ACHN (cell line): ENCODE data around the gene HOXA1.

ENCODE experiments used
- DNase-seq: peaks from one replicate; pipeline ENCODE4 v3.0.0-alpha.2; 2015
- in situ Hi-C: cut with HindIII; loops from 2 replicates; pipeline ENCODE4 v1.10.0; 2017; ENCODE audit warnings: low sequenced_read_pairs, low pct_ligation_motif_present, low pct_unique_long_range_greater_than_20kb

The HOXA1 gene

DNA sequence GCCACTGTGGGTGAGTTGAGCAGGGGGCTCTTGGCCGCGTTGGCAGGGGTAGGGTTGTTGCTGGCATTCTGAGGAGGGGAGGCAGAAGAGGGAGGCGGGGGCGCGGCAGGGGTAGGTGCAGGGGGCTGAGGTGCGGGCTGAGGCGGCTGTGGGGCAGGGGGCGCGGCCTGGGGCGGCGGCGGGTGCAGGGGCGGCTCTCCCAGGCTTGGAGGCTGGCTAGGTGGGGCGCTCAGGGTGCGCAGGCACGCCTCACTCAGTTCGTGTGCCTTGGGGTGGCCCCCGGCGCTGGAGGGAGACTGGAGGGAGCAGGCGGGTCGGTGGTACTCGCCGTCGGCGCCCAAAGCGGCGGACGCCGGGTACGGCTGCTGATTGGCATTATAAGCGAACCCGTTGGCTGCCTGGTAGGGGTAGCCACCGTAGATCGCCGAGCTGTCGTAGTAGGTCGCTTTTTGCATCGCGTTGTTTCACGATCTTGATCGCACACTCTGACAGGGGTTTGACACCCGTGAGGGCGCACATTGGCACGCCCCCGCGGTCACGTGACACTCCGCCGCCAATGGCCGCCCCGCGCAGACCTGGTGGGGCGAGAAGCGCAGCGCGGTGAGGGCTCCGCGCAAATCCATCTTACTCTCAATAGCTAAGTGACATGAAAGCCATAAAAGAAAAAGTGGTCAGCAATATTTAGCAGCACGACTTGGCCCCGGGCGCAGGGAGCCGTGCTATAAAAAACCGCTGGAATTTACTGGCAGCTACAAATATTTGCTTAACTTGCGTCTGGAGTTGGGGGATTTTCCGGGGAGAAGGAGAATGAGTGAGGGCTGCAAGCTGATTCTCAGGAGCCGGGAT, 14.6 kb upstream of the HOXA1 start:
- DNase-seq = no peak
- in situ Hi-C loops = no loop called here

DNA sequence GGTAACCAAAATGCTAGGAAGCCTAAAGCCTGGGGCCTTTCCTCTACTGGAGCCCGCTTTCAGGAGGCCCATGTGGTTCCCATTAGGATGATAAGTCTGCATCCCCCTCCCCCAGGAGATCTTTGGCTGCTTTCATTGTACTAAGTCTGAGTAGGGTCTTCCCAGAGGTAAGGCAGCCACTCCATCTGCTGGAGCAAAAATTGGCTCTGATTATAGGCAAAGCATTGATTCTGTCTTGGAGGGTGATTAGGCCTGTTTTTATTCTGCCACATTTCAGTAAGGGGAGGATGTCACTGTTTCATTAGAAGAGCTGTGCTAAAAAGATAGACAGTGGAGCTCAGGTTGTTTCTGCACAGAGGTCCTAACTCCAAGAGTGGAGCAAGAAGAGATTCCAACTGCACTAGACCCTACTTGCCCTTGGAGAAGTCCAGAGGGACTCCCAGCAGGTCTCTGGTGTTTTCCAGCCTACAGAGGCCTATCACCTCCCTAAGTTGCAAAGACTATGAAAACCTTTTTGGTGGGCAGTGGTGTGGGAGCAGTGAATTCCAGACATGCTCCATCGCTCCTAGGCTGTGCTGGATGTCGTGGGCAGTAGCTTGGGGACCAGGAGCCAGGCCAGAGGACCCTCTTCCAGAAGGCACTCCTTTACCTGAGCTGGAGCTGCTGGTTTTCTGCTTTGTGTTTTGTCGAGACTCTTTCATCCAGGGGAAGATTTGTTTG, 13.8 kb upstream of the HOXA1 start:
- in situ Hi-C loops = no loop called here

DNA sequence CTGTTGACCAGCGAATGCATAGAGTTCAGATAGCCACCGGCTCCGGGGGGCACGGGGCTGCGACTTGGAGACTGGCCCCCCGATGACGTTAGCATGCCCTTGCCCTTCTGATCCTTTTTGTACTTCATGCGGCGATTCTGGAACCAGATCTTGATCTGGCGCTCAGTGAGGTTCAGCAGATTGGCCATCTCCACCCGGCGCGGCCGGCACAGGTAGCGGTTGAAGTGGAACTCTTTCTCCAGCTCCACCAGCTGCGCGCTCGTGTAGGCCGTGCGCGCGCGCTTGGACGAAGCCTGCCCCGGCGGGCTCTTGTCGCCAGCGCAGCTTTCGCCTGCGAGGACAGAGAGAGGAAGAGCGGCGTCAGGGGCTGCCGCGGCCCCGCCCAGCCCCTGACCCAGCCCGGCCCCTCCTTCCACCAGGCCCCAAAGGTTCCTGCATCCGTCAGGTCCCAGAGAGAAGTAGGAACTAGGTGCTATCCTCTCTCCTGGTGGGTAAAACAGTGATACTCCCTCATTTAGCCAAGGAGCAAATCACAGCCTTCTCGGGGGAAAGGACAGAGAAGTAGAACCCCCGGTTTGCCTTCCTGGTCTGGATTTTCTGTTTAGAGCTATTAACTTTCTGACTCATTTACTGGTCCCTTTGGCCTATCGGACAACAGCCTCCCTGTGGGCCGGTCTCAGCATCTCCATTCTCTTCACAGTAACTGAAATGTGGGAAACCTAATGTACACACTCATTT, 12.8 kb upstream of the HOXA1 start:
- in situ Hi-C loops = no loop called here
- DNase-seq = no peak

More for the DNA sequence above, 13.8 kb upstream of the HOXA1 start:
- DNase-seq = no peak

DNA sequence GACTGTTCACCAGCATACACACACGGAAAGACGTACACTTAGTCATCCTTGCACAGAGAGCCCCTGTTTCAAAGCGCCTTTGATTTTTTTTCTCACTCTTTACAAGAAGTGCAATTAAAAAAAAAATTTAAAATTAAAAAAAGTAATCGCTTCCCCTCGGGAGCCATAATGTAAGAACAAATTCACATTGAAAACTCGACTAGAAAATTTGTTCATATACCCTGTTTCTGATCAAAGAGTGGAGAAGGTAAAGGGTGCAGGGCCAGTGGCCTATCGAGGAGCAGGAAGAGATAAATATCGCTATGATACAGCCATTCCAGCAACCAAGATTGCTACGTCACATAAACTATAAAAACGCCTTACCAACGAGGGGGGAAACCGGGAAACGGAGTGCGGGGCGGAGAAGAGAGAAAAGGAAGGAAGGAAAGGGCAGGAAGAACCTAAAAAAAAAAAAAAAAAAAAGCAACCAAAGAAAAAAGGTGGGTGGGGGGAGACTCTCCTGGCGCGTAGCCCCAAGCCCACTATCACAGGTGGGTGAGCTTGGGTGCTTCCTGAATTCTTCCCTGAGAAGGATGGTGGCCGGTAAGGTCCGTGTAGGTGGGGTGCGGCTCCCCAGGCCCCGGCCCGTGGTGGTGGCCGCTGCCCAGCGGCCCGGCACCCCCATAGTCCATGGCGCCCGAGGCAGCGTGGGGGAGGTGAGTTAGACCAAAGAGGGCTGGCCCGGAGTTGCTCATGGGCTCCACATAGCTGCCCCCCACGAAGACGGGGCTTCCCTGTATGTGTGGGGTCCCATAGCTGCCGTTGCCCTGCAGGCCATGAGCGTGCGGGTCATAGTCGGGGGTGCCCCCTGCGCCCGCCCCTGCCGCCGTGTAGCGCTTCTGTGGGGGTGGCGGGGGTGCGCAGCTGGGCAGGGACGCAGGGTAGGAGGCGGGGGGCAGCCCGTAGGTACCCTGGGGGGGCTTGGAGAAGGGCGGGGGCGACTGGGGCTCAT, 11.9 kb upstream of the HOXA1 start:
- in situ Hi-C loops = no loop called here
- no peak for DNase-seq

DNA sequence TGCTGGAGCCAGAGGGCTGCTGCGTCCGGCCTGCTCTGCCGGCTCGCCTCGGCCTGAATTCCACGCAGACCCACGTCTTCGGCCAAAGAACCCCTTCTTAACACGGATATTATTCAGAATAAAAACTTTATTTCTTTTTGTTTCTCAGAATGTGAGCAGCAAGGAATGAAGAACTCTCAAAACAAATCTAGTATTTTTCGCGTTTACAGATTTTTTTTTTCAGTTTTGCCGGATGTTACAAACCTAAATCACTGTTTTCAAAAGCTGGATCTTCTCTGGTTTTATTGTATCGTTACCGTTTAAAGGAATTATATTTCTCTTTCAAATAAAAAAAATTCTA, 11.1 kb upstream of the HOXA1 start:
- in situ Hi-C loops = no loop called here
- no peak for DNase-seq

DNA sequence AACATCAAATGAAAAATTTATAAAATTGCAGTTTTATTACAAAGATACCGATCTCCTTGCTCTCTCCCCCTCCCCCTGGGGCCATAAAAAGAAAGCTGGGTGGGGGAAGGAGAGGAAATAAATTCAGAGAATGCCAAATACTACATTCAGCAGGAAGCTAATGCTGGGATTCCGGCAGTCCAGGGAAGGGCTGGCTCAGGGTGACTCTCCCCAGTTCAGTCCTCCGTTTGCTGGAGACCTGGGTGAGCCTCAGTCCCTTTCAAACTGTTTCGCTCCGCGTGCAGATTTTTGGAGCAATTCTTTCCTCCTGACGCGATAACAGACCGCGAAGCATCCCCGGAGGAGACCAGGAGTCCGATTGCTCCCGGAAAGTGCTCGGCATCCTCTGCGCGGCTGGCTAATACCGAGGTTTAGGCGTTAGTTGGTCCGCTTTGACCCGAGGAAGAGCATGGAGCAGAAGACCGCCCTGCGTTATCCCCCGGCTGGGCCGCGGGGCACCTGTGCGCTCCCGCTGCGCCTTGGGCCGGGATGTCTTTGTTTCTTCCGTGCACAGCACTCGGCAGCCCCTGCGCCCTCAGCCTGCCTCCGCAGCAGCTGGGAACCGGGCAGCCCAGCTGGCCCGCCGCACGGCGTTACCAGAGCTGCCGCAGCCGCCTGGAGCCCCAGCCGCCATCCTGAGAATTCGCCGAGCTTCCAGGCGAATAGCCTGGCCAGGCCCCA, 10.5 kb upstream of the HOXA1 start:
- no peak for DNase-seq
- in situ Hi-C loops = no loop called here

DNA sequence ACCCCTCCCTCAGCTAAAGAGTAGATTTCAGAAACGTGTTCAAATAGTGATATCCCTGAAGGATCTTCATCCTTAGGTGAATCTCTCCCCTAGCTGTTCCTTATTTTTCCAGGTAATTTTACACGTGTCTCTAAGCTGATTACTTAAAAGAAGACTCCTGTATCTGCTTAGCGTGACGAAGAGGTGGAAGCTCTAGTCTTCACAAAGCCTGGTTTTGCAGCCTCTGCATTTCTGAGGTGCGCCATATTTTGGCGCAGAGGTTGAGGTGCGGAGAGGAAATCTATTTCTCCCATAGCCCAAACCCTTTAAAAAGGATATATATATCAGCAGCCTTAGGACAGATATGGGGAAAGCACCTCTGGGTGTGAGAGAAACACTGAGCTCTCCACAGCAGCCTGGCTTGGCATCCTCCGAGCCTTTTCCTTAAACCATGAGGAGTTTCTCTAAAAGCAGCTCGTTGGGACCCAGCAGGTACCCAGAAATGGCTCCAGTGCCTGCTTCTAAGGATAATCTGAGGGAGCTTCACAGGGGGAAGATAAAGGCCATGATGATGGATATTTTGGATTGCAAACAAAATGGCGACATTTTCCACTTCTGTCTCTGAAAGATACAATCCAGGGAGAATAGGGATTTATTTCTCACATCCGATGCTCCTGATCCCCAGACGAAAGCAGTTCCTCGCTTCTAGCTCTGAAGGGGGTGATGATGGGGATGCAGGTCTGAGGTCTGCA, 9.7 kb upstream of the HOXA1 start:
- no peak for DNase-seq
- in situ Hi-C loops = no loop called here

DNA sequence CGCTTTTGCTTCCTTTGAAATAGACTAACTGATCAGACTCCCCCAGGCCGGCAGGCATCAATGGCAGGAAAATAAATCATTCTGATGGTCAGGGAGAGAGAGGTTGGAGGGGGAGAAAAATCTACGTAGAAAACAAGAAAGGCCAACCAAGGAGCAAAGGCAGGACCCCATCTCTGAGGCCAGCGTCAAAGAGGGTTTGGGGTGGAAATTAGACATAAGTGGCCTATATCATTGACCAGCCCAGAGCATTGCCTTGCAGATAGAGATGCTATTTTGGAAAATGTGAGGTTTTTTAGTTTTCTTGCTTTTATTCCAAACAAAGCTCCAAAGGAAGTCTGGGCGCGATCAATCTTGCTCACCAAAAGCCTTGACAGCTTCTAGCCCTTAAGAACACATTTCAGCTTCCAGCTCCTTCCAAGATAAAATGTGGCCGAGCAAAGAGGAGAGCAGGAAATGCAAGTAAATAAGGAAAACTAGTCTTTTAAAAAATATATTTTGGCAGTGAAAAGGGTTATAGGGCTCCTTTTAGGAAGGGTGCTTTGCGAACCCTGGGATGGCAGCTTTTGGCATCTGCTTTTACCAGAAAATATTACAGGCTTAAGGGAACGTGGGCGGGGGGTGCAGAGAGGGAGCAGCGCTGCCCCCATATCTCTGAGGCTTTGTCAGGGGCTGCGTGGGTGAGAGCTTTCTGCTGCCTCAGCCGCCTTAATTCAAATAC, 8.7 kb upstream of the HOXA1 start:
- in situ Hi-C loops = no loop called here
- DNase-seq = no peak

DNA sequence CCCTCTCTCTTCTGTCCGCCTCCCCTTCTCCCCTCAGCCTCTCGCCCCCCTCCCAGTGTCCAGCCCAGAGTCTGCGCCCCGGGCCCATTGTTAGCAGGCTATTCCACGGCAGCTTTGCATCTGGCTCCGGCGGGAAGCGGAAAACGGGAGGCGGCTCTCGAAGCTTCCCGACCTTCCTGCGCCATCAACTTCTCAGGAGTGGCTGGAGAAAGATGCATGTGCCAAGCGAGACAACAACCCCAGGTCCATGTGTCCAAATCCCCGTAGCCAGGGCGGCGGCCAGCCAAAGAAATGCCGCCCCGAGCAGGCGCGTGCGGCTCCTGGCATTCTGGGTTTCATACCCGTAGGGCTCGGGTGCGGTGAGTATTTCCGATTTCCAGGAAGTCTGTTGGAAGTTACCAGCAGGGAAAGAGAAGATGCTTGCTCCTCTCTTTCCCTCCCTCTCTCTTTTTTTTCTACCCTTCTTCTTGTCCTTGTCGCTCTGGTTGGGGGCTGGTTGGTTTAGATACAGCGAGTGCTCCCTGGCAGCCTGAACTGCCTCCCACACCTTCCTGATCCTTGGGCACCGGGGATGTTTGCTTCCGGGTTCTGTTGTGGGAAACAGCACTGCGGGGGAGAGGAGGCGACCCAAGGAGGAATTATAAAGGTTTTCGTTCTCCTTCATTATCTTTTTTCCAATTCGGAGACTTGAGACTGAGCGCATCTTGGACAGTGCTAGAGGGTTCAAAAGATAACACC, 7.9 kb upstream of the HOXA1 start:
- no peak for DNase-seq
- in situ Hi-C loops = no loop called here

DNA sequence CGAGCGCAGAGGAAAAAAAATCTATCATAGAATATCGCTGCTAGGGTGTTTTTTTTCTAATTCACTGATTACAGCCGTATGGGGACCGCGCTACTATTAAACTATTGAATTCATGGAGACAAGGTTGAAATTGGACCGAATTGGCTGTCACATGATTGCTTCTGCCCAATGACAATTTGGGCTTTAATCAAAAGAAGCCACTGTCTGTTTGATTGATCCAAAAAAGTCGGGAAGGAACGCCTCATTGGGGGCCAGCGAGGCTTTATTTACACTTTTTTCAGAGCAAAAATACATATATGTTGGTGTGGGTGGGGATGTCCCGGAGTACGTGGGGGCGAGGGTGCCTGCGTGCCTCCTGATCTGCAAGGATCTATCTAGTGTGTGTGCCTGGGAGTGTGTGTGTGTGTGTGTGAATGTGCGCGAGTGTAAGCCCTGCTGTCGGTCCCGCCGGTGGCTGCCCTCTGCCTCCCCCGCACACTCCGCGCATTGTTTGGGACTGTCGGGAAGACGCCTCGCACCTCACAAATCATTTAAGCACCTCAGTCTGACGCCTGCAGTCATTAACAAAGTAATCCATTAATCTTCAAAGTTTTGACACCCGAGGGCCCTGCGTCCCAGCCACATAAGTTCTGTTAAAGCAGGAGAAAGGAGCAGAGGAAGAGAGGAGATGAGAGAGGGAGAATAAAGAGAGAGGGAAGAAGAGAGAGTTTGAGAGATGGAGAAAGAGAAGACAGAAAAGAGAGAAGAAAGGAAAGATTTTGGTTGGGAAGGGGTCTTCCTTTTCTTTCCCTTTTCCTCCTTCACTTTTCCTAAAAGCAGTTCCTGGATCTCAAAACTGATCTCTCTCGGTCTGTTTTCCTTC, 7.0 kb upstream of the HOXA1 start, which contains the start of gene HOXA2:
Gene HOXA2 (minus strand): TSS at position 103 of the 862 bp plus-strand sequence. CDS start 183 bp downstream, outside the sequence.
- in situ Hi-C loops = no loop called here
- no peak for DNase-seq

DNA sequence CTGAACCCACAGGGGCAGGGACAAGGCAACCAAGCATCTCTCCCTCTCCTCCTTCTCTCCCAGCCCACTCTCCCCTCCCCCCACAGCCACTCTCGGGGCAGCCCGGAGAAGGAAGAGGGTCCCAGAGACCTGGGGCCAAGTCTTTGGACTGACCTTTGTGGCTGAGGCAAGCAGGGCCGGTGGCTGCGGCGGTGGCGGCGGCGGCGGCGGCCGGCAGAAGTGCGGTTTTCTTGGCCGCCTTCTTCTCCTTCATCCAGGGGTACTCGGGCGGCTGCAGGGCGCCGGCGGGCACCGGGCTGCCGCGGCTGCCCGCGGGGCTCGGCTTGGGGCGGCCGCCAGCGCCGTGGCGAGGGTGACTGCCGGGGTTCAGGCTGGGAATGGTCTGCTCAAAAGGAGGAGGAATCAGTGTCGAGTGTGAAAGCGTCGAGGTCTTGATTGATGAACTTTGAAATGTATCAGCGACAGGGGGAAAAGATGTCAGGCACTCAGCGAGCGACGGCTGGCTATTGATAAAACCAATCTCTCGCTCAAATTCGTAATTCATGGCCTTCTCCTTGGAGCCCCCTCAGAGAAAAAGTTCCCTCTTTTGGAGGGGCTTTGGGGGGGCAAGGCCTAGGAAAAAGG, 6.3 kb upstream of the HOXA1 start:
- no peak for DNase-seq
- in situ Hi-C loops = no loop called here

DNA sequence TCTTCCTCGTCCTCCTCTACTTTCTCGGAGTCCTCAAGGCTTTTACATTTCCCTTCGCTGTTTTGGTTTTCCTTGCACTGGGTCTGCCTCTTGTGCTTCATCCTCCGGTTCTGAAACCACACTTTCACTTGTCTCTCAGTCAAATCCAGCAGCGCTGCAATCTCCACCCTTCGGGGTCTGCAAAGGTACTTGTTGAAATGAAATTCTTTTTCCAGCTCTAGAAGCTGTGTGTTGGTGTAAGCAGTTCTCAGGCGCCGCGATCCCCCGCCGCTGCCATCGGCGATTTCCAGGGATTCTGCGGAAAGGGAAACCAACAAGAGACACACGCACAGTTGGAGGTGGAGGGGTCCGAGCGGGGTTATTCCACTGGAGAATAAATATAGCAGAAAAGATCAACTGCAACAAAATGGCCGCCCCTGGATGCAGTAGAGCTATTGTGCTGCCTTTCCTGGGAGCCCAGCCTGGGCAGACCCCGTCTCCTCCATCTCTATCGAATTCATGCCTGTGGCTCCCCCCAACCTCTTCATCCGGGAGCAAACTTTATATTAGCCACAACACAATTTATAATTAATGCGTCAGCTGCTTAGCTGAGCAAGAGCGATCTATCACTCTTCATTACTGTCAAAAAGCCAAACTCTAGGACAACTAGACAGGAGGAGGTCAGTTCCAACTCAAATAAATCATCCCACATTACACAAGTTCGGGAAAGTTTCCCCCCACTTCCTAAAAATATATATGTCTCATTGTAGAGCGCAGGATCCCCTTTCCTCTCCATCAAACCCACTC, 5.6 kb upstream of the HOXA1 start:
- in situ Hi-C loops = no loop called here
- no peak for DNase-seq

DNA sequence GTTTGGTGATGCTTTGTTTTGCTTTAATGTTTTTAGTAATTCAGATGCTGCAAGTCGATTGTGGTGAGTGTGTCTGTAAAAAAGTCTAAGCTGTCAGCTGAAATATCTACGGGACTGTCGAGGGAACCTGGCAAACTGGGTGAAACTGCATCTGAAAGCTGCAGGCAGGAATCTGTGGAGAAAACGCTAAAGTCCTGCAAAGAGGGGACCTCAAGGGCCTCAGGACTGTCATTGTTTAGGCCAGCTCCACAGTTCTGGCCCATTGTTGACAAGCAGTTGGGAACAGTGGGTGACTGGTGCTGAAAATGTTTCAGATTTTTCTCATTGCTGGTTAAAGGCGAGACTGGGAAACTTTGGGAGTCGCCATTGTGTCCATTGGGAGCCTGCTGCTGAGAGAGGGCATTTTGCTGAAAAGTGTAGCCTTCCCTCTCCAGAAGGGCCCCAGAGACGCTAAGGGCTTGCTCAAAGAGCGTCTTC, 4.9 kb upstream of the HOXA1 start:
- in situ Hi-C loops = no loop called here
- no peak for DNase-seq
